SHP77 treated with DMSO at 0.1 percent for 48 hours (cell line): Measurements from ENCODE around the gene GPBP1.
"Not testable (repeated sequence)": the region's sequence is repeated elsewhere in the genome, so short reads cannot be mapped to it uniquely, and the experiment has no call there.

Source experiments
- DNase-seq: peaks from one replicate; lab custom pipeline; 2025; lab: John Stamatoyannopoulos, UW

The GPBP1 gene, protein sequence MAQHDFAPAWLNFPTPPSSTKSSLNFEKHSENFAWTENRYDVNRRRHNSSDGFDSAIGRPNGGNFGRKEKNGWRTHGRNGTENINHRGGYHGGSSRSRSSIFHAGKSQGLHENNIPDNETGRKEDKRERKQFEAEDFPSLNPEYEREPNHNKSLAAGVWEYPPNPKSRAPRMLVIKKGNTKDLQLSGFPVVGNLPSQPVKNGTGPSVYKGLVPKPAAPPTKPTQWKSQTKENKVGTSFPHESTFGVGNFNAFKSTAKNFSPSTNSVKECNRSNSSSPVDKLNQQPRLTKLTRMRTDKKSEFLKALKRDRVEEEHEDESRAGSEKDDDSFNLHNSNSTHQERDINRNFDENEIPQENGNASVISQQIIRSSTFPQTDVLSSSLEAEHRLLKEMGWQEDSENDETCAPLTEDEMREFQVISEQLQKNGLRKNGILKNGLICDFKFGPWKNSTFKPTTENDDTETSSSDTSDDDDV

DNA sequence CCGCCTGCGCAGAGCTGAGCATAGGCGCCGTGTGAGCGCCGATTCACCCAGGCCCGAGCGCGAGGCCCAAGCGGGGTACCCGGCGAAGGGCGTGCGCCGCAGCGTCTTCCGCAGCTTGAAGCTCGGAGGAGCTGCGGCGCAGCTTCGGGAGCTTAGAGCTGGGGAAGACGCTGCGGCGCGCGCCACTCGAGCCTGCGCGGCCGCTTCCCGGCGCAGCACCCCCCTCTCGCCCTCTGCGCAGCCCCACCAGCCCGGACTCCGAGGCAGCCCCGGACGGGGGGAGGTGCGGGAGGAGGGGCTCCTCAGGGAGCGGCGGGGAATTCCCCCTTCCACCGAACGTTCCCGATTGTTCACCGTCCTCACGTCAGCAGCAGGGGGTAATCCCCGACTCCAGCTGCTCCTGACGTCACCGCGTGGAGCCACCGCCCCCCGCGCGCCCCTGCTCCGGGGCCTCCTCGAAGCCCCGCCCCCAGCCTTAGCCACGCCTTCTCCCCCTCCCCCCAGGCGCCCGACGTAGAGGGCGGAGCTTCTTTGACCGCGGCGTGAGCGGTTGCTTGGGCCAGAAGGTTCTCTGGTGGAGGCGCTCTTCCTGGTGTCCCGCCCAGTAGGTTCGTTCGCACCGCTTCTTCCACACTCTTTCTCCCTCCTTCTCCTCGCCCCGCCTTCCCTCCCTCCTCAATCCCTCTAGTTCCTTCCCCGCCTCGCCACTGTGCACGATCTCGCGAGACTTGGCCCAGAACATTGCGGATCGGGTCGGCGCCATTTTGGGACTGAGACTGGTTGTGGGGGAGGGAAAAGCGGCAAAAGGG, at the start of gene GPBP1:
Gene GPBP1 (plus strand): TSS at position 741 of the 809 bp plus-strand sequence. CDS start 40,072 bp downstream, outside the sequence.
- peak; percentile 90 for DNase-seq

DNA sequence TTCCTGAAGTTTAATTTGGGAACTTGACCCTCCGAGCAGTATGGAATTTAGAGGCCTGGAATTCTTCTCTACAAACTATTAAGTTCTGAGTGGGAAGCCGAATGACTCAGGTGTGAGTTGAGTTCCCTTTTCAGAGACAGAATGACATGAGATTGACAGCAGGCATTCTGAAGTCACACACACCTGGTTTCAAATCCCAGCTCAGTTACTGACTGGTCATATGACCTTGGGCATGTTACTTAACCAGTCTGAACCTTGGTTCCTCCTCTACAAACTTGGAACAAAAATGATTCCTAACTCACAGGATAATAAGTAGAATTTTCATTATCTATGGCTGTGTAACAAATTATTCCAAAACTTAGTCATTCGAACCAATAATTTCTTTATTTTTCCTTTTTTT, 45.5 kb upstream of the GPBP1 start:
- no peak for DNase-seq

DNA sequence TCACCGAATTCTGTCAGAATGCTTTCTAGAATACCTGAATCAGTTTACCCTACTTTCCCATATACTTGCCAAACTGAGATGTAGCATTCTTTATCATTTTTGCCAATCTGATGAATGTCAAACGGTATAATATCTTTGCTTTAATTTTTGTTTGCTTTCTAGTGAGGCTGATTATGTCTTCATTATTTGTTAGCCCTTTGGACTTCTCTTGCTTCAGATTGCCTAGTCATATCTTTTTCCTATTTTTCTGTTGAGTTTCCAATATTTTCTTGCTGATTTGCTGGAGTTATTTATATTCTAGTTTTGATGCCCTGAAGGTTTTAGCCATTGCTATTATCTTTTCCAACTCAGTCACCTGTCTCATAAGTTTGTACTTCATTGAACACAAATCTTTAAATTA, 40.3 kb upstream of the GPBP1 start:
- DNase-seq: no peak

DNA sequence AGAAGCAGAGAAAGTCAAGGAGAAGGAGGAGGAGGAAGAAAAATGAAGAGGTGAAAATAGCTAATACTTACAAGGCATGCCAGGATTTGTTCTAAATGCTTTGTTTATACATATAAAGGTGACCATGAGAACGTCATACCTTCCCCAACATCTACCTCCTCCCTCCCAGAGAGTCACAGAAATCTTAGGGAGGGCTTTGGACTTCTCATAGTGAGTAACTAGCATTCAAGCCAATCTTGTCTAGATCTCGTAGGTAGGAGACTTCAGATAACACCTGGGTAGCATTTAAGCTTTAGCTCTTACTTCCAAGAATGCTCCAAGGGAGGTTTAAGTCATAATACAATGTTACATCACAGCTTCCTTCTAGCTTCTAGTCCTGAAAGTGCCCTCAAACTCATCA, 36.5 kb upstream of the GPBP1 start:
- no peak for DNase-seq

DNA sequence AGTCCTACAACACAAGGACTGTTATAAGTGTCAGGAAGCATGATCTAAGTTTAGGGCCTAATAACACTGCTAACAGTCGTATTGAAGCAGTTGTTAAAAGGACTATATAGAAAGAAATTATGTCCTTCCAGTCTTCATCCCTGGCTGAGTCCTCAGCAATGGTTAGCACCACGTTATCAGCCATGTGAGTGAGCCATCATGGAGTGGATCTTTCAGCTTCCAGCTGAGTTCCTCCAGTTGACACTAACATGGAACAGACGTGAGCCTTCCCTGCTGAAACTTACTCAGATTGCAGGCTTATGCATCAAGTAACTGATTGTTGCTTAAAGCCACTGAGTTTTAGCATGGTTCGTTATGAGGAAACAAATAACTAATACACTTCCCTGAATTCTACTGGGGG, 21.5 kb upstream of the GPBP1 start:
- no peak for DNase-seq

DNA sequence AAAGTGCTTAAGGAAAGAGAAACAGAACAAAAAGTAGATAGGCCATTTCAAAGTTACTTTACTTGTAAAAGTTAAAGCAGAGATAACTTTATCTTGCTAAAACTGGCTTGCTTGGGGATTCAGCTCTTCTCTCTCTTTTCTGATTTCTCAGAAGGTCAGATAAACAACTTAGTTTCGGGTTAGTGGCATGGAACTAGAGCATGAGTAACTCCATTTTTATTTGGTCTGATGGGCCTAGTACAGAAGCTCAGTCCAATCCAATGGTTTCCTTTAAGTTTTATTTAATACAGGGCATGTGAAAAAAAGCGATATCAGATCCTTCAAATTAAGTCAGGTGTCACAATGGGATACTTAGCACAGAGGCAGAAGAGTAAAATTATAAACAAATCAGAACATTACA, 18.8 kb upstream of the GPBP1 start:
- no peak for DNase-seq

DNA sequence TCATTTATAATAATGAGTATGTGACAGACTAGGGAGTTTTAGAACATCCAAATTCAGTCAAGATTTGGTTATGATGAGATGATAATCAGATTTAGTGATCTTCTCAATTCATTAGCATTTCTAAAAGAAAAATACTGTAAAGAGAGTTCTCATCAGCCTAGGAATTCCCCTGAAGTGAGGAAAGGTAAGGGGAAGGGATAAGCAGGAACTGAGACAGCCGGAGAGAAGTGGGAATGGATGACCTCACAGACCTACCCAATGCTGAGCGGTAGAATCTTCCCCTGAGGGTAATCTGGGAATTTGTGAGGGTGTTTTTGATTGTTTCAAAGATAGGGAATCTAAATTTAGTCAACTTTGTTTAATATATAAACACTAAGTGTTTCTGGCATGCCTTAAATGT, 16.7 kb upstream of the GPBP1 start:
- DNase-seq: no peak

DNA sequence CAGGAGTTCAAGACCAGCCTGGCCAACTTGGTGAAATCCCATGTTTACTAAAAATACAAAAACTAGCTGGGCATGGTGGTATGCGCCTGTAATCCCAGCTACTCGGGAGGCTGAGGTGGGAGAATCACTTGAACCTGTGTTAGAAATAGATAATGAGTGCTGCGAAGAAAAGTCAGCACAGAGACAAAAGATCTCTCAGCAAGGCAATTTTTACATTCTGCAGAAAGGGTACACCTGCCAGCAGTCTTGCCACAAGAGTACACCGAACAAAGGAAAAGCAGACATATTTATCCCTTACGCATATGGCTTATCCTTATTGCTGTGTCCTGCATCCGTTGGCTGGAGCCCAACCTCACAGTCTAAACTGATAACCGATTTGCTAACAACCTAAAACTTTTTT, 16.2 kb upstream of the GPBP1 start:
- no peak for DNase-seq

DNA sequence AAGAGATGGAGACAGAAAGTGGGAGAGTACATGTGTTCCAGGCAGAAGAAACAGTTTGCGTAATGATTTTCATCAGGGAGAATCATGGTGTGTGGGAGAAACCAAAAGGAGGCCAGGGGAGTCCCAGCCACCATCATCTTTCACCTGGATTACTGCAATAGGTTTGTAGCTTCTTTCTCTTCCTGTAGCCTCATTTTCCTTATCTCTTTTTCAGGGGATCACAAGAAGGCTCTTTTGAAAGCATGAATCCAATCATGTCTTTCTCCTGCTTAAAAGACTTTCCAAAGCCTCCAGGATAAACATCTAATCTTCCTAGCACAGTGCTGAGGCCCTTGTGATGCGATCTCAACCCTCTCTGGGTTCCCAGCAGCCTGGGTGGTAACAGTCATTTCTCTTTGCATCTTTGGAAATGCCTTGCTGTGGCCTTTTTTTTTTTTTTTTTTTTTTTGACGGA, 10.3 kb upstream of the GPBP1 start:
- no peak for DNase-seq

DNA sequence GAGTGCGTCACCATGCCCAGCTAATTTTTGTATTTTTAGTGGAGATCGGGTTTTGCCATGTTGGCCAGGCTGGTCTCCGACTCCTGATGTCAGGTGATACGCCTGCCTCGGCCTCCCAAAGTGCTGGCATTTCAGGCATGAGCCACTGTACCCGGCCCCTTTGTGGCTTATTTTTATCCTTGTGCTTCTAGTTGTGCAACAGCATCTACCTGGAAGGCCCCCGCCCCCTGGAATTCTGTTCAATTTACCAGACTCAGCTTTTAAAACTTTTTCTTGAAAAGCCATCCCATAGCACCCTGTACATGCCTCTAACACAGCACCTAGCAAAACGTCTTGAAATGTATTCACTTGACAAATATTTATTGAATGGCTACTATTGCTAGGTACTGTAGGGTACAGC, 9.7 kb upstream of the GPBP1 start:
- DNase-seq: no peak

DNA sequence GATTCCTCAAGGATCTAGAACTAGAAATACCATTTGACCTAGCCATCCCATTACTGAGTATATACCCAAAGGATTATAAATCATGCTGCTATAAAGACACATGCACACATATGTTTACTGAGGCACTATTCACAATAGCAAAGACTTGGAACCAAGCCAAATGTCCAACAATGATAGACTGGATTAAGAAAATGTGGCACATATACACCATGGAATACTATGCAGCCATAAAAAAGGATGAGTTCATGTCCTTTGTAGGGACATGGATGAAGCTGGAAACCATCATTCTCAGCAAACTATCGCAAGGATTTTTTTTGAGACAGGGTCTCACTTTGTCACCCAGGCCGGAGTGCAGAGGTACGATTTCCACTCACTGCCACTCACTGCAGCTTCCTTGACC, 8.7 kb upstream of the GPBP1 start:
- DNase-seq: not testable (repeated sequence)

DNA sequence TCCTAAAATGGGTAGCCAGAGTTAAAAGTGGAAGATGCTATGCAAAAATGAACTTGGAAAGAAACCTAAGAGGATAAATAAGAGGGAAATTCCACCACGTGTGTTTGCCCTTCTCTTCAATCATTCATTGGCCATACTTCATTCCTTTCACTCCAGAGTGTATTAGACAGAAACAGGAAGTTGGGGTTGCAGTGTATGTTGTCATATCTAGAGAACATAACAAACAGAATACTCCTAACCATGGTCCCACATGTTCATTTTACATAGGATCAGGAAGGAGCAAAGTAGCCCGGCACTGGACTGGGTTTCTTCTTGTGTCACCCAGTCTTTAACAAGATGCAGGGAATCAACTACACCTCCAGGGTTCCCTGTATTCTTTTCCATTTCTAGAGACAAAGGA, 7.6 kb upstream of the GPBP1 start:
- no peak for DNase-seq

DNA sequence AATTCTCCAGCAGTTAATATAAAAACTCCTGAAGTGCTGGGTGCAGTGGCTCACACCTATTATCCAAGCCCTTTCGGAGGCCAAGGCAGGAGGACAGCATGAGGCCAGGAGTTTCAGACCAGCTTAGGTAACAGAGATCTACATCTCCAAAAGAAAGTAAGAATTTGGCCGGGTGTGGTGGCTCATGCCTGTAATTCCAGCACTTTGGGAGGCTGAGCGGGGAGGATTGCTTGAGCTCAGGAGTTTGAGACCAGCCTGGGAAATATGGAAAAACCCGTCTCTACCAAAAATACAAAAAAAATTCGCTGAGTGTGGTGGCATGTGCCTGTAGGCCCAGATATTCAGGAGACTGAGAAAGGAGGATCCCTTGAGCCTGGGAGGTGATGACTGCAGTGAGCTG, 6.7 kb upstream of the GPBP1 start:
- DNase-seq: no peak

DNA sequence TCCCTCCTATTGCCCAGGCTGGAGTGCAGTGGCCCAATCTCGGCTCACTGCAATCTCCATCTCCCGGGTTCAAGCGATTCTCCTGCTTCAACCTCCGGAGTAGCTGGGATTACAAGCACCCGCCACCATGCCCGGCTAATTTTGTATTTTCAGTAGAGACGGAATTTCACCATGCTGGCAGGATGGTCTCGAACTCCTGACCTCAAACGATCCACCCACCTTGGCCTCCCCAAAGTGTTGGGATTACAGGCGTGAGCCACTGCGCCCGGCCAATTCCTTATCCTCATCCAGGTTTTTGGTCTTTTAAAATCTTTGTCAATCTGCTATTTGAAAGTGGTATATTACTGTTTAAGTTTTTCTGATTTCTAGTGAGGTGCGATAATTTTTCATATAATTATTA, 3.7 kb upstream of the GPBP1 start:
- not testable (repeated sequence) for DNase-seq

DNA sequence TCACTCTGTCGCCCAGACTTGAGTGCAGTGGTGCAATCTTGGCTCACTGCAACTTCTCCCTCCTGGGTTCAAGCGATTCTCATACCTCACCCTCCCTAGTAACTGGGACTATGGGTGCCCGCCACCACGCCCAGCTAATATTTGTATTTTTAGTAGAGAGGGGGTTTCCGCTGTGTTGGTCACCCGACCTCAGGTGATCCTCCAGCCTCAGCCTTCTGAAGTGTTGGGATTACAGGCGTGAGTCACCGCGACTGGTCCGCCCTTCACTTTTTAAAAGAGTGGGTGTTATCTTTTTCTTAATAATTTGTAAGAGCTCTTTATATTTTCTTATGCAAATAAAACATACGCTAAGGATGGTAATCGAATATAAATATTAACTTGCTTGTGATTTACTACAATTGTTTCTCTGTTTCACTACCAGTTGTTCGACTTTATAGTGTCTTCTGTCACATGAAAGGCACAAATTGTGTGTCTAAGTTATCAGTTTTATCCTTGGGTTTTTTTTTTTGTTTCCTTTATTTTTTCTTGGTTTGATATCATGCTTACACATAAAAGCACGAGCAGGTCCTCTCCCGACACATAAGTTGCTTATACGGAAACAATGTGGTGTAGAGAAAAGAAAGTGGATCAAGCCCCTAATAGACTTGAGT, 1.9 kb upstream of the GPBP1 start:
- DNase-seq: no peak

DNA sequence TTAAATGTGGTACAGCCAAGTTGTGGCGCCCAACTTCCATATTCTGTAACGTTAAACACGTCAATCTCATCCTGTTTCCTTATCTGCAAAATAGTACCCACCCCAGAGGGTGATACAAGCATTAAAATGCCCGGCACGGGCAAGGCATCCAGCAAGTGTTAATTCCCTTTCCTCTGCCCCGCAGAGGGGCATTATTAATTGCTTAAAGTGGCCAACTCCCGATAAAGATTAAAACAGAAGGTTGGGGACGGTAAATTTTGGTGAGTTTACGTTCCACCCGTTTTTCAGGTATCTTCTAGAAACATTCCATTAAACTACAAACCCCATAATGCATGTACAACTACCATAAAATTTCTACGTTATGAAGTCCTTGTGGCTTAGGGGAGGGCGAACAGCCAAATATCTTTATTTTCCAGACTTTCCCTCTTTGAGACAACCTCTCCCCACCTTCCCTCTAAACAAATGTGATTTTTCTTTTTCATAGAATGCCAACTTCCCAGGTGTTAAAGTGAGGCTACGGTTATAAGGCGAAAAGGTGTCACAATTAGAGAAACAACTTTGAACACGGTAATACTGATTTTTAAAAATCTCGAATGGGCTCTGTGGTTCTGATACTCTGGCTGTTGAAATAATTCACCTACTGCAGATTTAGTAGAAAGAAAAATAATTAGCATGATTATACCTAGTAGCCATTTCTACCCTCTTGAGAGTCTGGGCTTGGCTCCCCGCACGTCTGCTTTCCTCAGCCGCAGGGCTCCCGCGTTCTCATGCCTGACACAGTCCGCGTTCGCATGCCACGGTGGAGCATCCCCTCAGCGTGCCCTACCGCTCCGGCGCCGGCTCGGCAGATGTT, 1.2 kb upstream of the GPBP1 start:
- DNase-seq: peak; percentile 25

DNA sequence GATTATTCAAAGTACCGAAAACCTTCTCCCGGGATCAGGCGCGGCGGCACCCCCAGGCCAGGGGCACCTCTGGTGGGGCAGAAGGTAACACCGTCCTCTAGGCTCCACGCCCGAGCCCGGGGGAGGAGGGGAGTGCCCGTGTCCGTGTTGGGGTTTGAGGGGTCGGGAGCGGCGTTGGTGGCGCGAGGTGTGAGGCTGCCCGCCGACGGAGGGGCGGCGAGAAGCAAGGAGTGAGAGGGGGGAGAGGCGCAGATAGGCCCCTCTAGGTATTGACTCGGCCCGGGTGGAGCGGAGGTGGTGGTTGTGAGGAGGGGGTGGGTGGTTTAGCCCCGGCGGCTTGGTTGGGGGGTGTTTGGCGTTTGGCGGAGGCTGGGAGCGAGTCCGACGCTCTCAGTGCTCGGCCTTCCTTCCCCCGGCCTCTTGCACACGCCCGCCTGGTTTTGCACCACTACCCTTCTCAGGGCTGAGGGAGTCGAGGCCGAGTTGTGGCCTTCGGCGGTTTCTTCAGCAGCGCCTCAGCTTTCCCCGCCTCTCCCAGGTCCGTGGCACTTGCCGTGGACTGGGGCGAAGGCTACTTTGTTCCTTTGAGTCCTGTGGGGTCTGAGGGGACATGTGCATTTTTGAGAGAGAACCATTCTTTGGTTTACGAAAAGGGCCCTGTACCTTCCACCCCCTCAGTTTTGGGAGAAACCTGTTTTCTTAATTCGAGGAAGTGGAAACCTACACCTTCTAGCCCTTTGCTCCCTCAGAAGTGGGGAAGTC, 450 bp downstream of the GPBP1 start:
- no peak for DNase-seq

DNA sequence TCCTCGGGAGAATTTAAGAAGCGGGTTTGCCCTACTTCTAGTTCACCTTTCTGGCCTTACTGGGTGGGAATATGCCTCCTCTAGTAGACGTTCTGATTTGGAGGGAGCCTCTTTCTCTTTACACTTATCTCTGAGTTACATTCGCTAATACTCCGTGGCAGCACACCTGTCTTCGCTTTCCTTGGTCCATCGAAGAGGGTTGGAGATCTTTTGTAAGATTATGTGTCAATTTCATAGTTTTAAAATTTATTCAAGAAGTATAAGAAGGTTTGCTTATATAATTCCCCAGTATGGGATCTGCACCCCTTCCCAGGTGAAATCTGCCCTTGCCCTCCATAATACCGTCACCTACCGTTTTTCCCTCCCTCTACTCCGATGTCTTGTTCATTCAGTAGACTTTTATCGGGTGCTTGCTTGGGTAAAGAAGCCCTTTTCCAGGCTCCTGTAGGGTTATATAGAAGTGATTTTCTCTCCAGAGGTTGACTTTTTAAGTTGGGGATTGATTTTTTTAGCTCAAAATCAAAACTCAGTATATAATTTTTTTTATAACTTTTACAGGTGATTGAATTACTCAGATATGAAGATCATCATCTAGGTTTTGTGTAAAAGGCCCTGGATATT, 1.1 kb downstream of the GPBP1 start:
- no peak for DNase-seq

DNA sequence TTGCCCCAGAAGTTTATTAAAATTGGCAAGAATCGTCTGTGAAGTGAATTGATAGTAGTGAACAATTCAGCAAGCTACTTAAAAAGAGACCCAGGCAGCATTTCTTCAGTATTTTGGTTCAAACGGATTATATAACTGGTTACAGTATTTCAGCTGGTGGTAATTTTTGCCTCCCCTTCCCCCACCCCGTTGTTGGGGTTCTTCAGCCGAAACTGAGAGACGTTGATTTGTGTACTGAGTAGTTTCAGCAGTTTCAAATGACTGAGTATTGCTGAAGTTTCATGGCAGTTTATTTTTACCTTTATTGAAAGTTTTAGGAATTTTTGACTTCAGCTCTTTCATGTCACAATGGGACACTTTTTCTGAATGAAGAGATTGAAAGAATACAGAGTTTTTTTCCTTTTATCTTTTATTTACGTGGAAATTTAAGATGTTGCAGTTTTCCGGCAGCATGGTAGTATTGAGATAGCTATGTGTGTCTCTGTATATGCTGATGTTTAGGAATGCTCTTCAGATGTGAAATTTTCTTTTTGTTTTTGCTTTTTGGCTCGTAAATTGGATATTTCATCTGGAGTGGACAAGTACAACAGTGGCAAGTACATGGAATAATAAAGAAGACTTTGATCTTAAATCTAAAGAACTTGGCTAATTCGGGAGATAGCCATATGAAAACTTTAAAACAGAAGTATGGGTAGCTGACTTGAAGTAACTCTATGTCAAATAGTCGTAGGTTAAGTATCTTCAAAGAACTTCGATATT, 1.9 kb downstream of the GPBP1 start:
- DNase-seq: no peak
